ENCODE results near the gene LMNB1. TPM values are rescaled to one million over a fixed set of nuclear protein-coding genes. Genes with fewer than 3 reads are reported as not detected.

LMNB1 gene
- total RNA-seq, 6 experiments from 2014 or later: 3.3 to 13.3 (median 7.1) TPM

DNA sequence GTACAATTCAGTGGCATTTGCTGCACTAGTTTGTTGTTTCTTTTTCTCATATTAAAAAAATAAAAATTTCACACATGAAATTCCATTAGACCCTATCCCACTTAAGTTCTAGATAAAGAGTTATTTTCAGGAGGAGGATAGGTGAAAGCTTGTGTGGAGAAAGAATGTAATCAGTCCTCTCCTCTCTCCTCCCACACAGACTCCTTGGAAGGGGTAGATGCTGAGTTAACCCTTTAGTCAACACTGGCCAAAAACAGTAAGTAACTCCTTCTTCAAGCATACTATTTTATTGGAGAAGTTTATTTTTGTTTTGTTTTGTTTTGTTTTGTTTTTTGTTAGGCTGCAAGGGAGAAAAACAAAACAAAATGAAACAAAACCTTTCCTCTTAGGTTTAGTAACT, 30.6 kb upstream of the LMNB1 start:
- Histone ChIP-seq H3K27ac (no peak overlapping the region), H3K4me3 (no peak overlapping the region), H3K36me3 (no peaks in the 10 kb centered on the region), H3K4me1 (no peaks in the 10 kb centered on the region), H3K27me3 (no peaks in the 10 kb centered on the region), H3K9me3 (no peaks in the 10 kb centered on the region)
- no peak for TF ChIP-seq POLR2A (IDR thresholded peaks at IDR 0.05)
- TF ChIP-seq, protein P1, sequence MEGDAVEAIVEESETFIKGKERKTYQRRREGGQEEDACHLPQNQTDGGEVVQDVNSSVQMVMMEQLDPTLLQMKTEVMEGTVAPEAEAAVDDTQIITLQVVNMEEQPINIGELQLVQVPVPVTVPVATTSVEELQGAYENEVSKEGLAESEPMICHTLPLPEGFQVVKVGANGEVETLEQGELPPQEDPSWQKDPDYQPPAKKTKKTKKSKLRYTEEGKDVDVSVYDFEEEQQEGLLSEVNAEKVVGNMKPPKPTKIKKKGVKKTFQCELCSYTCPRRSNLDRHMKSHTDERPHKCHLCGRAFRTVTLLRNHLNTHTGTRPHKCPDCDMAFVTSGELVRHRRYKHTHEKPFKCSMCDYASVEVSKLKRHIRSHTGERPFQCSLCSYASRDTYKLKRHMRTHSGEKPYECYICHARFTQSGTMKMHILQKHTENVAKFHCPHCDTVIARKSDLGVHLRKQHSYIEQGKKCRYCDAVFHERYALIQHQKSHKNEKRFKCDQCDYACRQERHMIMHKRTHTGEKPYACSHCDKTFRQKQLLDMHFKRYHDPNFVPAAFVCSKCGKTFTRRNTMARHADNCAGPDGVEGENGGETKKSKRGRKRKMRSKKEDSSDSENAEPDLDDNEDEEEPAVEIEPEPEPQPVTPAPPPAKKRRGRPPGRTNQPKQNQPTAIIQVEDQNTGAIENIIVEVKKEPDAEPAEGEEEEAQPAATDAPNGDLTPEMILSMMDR (IDR thresholded peaks at IDR 0.05): no peak
- DNase-seq (no peak), ATAC-seq (no peak)
- intact Hi-C loops (cut with DNase I): no loop called here

DNA sequence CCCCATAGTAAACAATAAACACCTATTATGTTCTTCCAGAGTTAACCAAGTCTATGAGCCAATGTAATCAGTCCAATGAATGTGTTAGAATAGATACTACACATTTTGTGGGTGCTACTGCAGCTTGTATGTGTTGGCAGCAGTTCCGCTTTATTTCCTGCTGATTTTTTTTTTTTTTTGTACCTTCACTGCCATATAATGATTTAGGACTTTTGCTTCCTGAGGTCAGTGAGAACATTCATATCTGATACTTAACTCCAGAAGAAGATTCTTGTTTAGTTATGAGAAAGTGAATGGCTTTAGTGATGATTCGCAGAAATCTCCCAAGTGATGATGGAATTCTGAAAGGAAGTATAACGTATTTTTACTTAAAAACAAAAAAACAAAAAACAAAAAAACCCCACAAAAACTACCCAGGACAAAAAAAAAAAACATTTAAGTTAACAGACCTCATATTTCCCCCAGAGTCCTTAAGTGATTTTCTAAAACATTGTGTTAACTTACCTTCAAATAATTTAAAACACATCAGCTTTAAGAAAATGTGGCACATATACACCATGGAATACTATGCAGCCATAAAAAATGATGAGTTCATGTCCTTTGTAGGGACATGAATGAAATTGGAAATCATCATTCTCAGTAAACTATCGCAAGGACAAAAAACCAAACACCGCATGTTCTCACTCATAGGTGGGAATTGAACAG, 24.7 kb upstream of the LMNB1 start:
- Histone ChIP-seq H3K4me3 (no peak overlapping the region), H3K9me3 (no peaks in the 10 kb centered on the region), H3K36me3 (no peaks in the 10 kb centered on the region), H3K4me1 (no peaks in the 10 kb centered on the region), H3K27ac (no peak overlapping the region), H3K27me3 (no peaks in the 10 kb centered on the region)
- intact Hi-C loops (cut with DNase I): no loop called here
- TF ChIP-seq, protein P1 (IDR thresholded peaks at IDR 0.05): no peak
- 59% methylated on average over 4 of the region's 5 CpGs for WGBS (ENCODE audit: insufficient coverage, low coverage, low lambda C conversion rate, missing lambda C conversion rate)
- no peak for DNase-seq
- ATAC-seq: no peak

DNA sequence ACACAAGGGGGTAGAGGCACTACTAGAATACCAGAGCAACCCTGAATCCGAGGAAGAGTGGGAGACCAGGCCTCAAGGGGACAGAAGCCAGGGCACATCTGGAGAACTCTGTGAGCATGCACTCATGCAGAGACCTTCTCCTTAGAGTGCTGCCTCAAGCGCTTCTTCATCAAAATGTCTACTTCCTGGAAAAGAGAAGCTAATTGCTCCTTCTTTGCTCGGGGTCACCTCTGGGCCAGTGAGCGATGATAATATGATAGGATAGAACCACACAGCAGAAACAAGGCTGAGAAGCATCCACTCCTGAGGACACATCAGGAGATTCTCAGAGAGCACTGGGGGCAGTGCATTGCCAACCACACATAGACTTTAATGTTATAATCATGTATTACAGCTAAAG, 23.7 kb upstream of the LMNB1 start:
- 60% methylated on average over 1 of the region's 4 CpGs for WGBS (ENCODE audit: insufficient coverage, low coverage, low lambda C conversion rate, missing lambda C conversion rate)
- ATAC-seq (no peak), DNase-seq (peak in 1 of 3 donors; percentile 28)
- Histone ChIP-seq H3K4me3 (no peak overlapping the region), H3K27me3 (no peaks in the 10 kb centered on the region), H3K4me1 (no peaks in the 10 kb centered on the region), H3K27ac (no peak overlapping the region), H3K9me3 (no peaks in the 10 kb centered on the region), H3K36me3 (no peaks in the 10 kb centered on the region)
- TF ChIP-seq POLR2A (IDR thresholded peaks at IDR 0.05): no peak
- TF ChIP-seq, protein P1 (IDR thresholded peaks at IDR 0.05): no peak
- intact Hi-C loops (cut with DNase I): no loop called here

DNA sequence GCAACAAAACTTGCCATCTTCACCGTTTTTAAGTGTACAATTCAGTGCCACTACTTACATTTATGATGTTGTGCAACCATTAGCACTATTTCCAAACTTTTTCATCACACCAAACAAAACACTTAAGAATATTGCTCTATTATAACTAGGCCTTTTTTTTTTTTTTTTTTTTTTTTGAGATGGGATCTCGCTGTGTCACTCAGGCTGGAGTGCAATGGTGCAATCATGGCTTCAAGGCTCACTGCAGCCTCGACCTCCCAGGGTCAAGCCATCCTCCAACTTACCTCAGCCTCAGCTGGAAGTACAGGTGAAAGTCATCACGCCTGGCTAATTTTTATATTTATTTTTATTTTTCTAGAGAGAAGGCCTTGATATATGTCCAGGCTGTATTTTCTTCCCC, 22.3 kb upstream of the LMNB1 start:
- Histone ChIP-seq H3K27ac (no peak overlapping the region), H3K4me3 (no peak overlapping the region), H3K4me1 (no peaks in the 10 kb centered on the region), H3K9me3 (no peaks in the 10 kb centered on the region), H3K27me3 (no peaks in the 10 kb centered on the region), H3K36me3 (no peaks in the 10 kb centered on the region)
- WGBS (ENCODE audit: insufficient coverage, low coverage, low lambda C conversion rate, missing lambda C conversion rate): 70% methylated on average over 3 of the region's 4 CpGs
- DNase-seq (peak in 1 of 3 donors; percentile 22), ATAC-seq (no peak)
- intact Hi-C loops (cut with DNase I): no loop called here
- TF ChIP-seq, protein P1 (IDR thresholded peaks at IDR 0.05): no peak

DNA sequence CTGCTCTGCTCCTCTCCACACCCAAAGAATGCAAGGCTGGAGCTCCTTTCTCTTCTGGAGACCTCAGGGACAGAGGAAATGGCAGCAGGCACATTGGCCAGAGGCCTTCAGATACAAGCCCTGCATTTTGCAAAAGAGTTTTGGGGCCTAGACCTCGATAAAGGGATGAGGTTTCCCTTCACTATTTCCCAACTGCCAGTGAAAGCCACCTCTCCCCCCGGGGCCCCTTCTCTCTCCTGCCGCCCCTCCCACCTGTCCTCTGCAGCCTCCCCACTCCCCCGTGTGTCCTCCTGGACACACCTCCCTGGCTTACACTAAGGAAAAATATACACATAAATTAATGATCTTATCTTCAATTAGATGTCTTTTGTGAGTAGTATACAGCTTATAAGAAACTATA, 21.3 kb upstream of the LMNB1 start:
- TF ChIP-seq POLR2A (IDR thresholded peaks at IDR 0.05): no peak
- TF ChIP-seq, protein P1 (IDR thresholded peaks at IDR 0.05): no peak
- WGBS (ENCODE audit: insufficient coverage, low coverage, low lambda C conversion rate, missing lambda C conversion rate): 43% methylated on average over 4 of the region's 4 CpGs
- H3K9me3 ChIP-seq: no peaks in the 10 kb centered on the region

More for the DNA sequence above, 21.3 kb upstream of the LMNB1 start:
- Histone ChIP-seq H3K4me3 (no peak overlapping the region), H3K4me1 (no peaks in the 10 kb centered on the region), H3K27me3 (no peaks in the 10 kb centered on the region), H3K27ac (no peak overlapping the region), H3K36me3 (no peaks in the 10 kb centered on the region)
- DNase-seq: no peak
- ATAC-seq: no peak
- intact Hi-C loops (cut with DNase I): no loop called here
